Gastrocnemius medialis (tissue), 4 donors: ENCODE data around the gene HADHB.

Experiments
- CTCF ChIP-seq, 5 experiments: fragments of 450-650 bp in 3 of 5; fragments of 200-600 bp in 2 of 5; sonication (generic) in 2 of 5; IDR thresholded peaks in 4 of 5; conservative IDR thresholded peaks in 1 of 5; 1 replicate in 4 of 5; 2 replicates in 1 of 5; pipeline ENCODE4 v1.5.1; 2016 to 2019; ENCODE audit warnings: antibody characterized with exemption in 5 of 5, mild to moderate bottlenecking in 3 of 5, moderate library complexity in 3 of 5
- POLR2A ChIP-seq, 2 donors: fragments of 450-650 bp; IDR thresholded peaks; one replicate each; pipeline ENCODE4 v1.6.1; 2017; ENCODE audit warnings: antibody characterized with exemption in 2 of 2, mild to moderate bottlenecking in 2 of 2, moderate library complexity in 2 of 2

GRCh38 chr2:26292646-26293045 is 47.9 kb downstream of the HADHB start:
- no peak for TF ChIP-seq CTCF (IDR thresholded peaks at IDR 0.05 in 4 of 5, conservative IDR thresholded peaks at IDR 0.05 in 1 of 5)
- TF ChIP-seq POLR2A (IDR thresholded peaks at IDR 0.05): no peak
